Measurements from ENCODE around the gene HOXC12.

DNA sequence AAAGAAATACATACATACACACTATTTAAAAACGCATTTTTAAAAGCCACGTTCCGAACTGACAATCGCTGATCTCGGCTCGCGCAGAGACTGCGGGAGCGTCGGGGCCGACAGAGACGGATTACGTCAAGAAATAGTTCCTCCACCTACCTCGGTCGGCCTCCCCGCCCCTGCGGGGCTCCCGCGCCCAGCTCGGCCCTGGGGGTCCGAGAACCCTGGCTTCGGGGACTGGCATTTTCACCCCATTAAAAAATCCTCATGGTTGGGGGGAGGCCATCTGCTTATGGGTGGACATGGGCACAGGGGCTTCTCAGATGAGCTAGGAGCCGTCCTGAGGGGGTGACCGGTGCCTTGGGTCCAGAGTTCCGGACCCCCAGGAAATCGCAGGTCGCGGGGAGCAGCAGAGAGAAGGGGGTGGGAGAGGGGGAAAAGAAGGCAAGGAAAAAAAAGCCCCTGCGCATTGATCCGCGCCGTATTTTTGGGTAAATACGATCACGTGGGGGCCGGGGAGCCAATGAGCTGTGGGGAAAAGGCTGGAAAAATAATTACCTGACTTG, 44.9 kb downstream of the HOXC12 start:
- TF ChIP-seq, protein P1, sequence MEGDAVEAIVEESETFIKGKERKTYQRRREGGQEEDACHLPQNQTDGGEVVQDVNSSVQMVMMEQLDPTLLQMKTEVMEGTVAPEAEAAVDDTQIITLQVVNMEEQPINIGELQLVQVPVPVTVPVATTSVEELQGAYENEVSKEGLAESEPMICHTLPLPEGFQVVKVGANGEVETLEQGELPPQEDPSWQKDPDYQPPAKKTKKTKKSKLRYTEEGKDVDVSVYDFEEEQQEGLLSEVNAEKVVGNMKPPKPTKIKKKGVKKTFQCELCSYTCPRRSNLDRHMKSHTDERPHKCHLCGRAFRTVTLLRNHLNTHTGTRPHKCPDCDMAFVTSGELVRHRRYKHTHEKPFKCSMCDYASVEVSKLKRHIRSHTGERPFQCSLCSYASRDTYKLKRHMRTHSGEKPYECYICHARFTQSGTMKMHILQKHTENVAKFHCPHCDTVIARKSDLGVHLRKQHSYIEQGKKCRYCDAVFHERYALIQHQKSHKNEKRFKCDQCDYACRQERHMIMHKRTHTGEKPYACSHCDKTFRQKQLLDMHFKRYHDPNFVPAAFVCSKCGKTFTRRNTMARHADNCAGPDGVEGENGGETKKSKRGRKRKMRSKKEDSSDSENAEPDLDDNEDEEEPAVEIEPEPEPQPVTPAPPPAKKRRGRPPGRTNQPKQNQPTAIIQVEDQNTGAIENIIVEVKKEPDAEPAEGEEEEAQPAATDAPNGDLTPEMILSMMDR (IDR thresholded peaks at IDR 0.05 in 4 of 5, conservative IDR thresholded peaks at IDR 0.05 in 1 of 5) = peak in 1 of 5 experiments; percentile 23
- peak in 1 of 2 donors; percentile 40 for TF ChIP-seq POLR2A (IDR thresholded peaks at IDR 0.05)

Measured in gastrocnemius medialis (tissue), 4 donors.